Esophagus squamous epithelium (tissue), 4 donors: ENCODE results near the gene RNF135.
"Not testable (repeated sequence)": the region's sequence is repeated elsewhere in the genome, so short reads cannot be mapped to it uniquely, and the experiment has no call there.

Experiments used
- CTCF ChIP-seq, 6 experiments: fragments of 450-650 bp in 4 of 6; fragments of 200-600 bp in 2 of 6; sonication (generic) in 2 of 6; IDR thresholded peaks; one replicate each; pipeline ENCODE4 v1.5.1; 2016 to 2019; ENCODE audit warnings: antibody characterized with exemption in 6 of 6, mild to moderate bottlenecking in 4 of 6, moderate library complexity in 4 of 6
- POLR2A ChIP-seq, 4 donors: fragments of 450-650 bp; IDR thresholded peaks; one replicate each; pipeline ENCODE4 v1.6.1; 2017; ENCODE audit warnings: antibody characterized with exemption in 4 of 4, mild to moderate bottlenecking in 4 of 4, moderate library complexity in 3 of 4

- TF ChIP-seq POLR2A, CTCF (IDR thresholded peaks at IDR 0.05): not testable (repeated sequence)
Observed at GRCh38 chr17:30964312-30964711, 6.5 kb upstream of the RNF135 start.
